Measurements from ENCODE around the gene CD300LD.

Gene CD300LD

GRCh38 chr17:74591503-74591902 is 580 bp downstream of the CD300LD start:
- ChIA-PET CTCF (interaction anchor here (0.6 to 3.1 kb wide), 8 partner anchors 9 to 1060 kb away, joined by 3 to 14 read pairs (median 4); partner anchors contain the start of gene GPR142), POLR2A (no interaction called here)
- Histone ChIP-seq H3K9me3 (ENCODE audit: control insufficient read depth, insufficient read depth, low read depth, low read length) (no peaks in the 10 kb centered on the region), H3K4me3 (ENCODE audit: low read depth, low read length) (no peak overlapping the region), H3K4me1 (ENCODE audit: control insufficient read depth, insufficient read depth, low read length) (no peaks in the 10 kb centered on the region), H3K27ac (ENCODE audit: extremely low read depth, low read depth, low read length) (no peak overlapping the region), H3K36me3 (ENCODE audit: control insufficient read depth in 2 of 2, insufficient read depth in 1 of 2, low read length in 2 of 2) (no peaks in the 10 kb centered on the region)
- no peak for TF ChIP-seq ZNF169 (tag by site-specific recombination; IDR thresholded peaks at IDR 0.05)
- peak; percentile 87 for TF ChIP-seq ZNF146 (tag by site-specific recombination; IDR thresholded peaks at IDR 0.05)

GRCh38 chr17:74585711-74586110 is 6.4 kb downstream of the CD300LD start:
- Histone ChIP-seq H3K4me3 (ENCODE audit: low read depth, low read length) (no peak overlapping the region), H3K4me1 (ENCODE audit: control insufficient read depth, insufficient read depth, low read length) (no peaks in the 10 kb centered on the region), H3K9me3 (ENCODE audit: control insufficient read depth, insufficient read depth, low read depth, low read length) (no peaks in the 10 kb centered on the region), H3K36me3 (ENCODE audit: control insufficient read depth in 2 of 2, insufficient read depth in 1 of 2, low read length in 2 of 2) (no peaks in the 10 kb centered on the region), H3K27ac (ENCODE audit: extremely low read depth, low read depth, low read length) (no peak overlapping the region)
- TF ChIP-seq ZNF416 (tag by site-specific recombination; IDR thresholded peaks at IDR 0.05) (no peak), ZNF16 (tag by site-specific recombination; IDR thresholded peaks at IDR 0.05; ENCODE audit: low read depth) (no peak), ZNF214 (tag by site-specific recombination; IDR thresholded peaks at IDR 0.05; ENCODE audit: borderline replicate concordance) (no peak)
- ChIA-PET CTCF (no interaction called here), POLR2A (no interaction called here)

GRCh38 chr17:74584292-74585060 is 7.6 kb downstream of the CD300LD start:
- Histone ChIP-seq H3K4me1 (ENCODE audit: control insufficient read depth, insufficient read depth, low read length) (no peaks in the 10 kb centered on the region), H3K36me3 (ENCODE audit: control insufficient read depth in 2 of 2, insufficient read depth in 1 of 2, low read length in 2 of 2) (no peaks in the 10 kb centered on the region), H3K4me3 (ENCODE audit: low read depth, low read length) (no peak overlapping the region), H3K9me3 (ENCODE audit: control insufficient read depth, insufficient read depth, low read depth, low read length) (no peaks in the 10 kb centered on the region), H3K27ac (ENCODE audit: extremely low read depth, low read depth, low read length) (no peak overlapping the region)
- no peak for TF ChIP-seq ZNF341 (tag by site-specific recombination; IDR thresholded peaks at IDR 0.05; ENCODE audit: low read depth)
- TF ChIP-seq BCL6B (tag by site-specific recombination; IDR thresholded peaks at IDR 0.05) = no peak
- no peak for TF ChIP-seq ZBTB8A (tag by site-specific recombination; IDR thresholded peaks at IDR 0.05)
- no peak for TF ChIP-seq KLF8 (tag by site-specific recombination; IDR thresholded peaks at IDR 0.05)
- TF ChIP-seq PRDM2 (tag by site-specific recombination; IDR thresholded peaks at IDR 0.05; ENCODE audit: borderline replicate concordance) = no peak
- no peak for TF ChIP-seq ZBTB20 (tag by site-specific recombination; IDR thresholded peaks at IDR 0.05)
- TF ChIP-seq ZNF19 (tag by site-specific recombination; IDR thresholded peaks at IDR 0.05; ENCODE audit: low read depth) = no peak
- no peak for TF ChIP-seq ZNF664 (tag by site-specific recombination; IDR thresholded peaks at IDR 0.05)
- no peak for TF ChIP-seq ZBTB44 (tag by site-specific recombination; IDR thresholded peaks at IDR 0.05)
- TF ChIP-seq ZNF2 (tag by site-specific recombination; IDR thresholded peaks at IDR 0.05) = no peak
- TF ChIP-seq ZNF266 (tag by site-specific recombination; IDR thresholded peaks at IDR 0.05; ENCODE audit: low read depth) = no peak
- POLR2A ChIA-PET = no interaction called here
- CTCF ChIA-PET = interaction anchor here (0.7 kb wide), 1 partner anchor 19 kb away, joined by 6 read pairs; no protein-coding TSS in a partner anchor

Measured in HEK293 (cell line).